Limb (tissue), 2 donors: ENCODE data around the gene DUSP28.

Experiments used
- DNase-seq, 2 donors: peaks; one replicate each; pipeline ENCODE4 v3.0.0-alpha.2; 2016; ENCODE audit errors: extremely low spot score in 2 of 2

The DUSP28 gene

DNA sequence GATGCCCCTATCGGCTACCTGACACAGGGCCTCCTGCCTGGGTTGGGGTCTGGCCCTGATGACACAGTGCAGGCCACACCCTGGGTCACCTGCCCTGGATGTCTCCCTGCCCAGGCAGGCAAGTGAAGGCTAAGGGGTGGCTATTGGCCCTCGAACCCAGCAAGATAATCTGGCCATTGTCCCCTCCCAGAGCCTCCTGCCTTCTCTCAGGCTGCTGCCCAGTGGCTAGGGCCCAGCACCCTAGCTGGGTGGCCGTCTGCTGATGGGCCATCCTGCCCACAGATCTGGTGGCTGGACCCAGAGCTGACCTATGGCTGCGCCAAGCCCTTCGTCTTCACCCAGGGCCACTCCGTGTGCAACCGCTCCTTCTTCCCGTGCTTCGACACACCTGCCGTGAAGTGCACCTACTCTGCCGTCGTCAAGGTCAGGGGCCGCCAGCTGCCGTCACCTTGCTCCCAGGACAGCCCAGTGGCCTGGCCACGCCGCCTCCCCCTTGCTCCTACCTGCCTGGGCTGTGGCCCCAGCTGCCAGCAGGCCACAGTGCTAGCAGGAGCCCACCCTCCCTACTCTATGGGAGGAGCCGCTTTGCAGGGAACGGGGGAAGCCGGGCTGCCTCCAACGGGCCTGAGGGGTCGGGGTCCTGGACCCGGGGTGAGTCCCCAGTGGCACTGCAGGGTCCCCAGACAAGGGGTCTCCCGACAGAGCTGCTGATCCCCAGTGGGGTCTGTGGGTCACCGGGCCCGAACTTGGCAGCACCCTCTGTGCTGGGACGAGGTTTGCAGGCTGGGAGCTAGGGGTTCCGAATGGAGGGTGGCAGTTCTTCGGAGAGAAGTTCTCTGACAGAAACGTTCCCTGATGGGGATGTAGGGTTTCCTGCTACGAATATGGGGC is 12.2 kb downstream of the DUSP28 start:
- DNase-seq = no peak

DNA sequence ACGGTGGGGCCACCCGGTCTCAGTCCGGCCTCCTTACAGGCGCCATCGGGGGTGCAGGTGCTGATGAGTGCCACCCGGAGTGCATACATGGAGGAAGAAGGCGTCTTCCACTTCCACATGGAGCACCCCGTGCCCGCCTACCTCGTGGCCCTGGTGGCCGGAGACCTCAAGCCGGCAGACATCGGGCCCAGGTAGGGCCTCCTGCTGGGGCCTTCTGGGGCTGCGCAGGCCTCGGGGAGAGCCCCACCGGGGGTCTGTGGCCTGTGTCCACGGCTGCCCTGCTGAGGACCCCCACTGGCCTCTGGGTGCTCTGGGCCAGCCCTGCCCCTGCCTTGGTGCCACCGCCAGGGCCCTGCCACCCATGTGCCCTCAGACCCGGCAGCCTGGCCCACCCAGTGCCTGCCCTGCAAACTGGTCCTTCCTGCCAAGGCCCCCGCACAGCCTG is 12.9 kb downstream of the DUSP28 start:
- DNase-seq = no peak

DNA sequence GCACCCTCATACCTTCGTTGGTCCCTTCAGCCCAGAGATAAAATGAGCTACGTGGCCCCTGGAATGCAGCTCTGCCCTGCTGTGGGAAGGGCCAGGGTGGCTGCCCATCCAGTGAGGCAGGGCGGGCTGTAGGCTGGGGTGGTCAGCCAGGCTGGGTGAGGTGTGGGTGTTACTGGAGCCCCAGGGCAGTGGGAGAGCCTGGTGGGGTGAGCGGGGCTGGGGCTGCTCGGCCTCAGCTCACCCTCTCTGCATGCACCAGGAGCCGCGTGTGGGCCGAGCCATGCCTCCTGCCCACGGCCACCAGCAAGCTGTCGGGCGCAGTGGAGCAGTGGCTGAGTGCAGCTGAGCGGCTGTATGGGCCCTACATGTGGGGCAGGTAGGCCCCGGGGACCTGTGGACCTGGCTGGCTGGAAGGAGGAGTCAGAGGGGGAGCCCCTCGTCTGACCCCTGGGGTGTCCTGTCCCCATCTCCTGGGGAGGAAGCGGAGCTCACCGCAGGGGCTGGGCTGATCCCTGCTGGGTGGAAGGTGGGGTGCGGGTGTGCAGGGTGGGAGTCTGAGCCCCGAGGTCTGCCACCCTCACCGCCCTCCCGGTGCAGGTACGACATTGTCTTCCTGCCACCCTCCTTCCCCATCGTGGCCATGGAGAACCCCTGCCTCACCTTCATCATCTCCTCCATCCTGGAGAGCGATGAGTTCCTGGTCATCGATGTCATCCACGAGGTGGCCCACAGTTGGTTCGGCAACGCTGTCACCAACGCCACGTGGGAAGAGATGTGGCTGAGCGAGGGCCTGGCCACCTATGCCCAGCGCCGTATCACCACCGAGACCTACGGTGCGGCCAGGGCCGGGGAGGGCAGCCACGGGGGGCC is 13.6 kb downstream of the DUSP28 start:
- DNase-seq = no peak

DNA sequence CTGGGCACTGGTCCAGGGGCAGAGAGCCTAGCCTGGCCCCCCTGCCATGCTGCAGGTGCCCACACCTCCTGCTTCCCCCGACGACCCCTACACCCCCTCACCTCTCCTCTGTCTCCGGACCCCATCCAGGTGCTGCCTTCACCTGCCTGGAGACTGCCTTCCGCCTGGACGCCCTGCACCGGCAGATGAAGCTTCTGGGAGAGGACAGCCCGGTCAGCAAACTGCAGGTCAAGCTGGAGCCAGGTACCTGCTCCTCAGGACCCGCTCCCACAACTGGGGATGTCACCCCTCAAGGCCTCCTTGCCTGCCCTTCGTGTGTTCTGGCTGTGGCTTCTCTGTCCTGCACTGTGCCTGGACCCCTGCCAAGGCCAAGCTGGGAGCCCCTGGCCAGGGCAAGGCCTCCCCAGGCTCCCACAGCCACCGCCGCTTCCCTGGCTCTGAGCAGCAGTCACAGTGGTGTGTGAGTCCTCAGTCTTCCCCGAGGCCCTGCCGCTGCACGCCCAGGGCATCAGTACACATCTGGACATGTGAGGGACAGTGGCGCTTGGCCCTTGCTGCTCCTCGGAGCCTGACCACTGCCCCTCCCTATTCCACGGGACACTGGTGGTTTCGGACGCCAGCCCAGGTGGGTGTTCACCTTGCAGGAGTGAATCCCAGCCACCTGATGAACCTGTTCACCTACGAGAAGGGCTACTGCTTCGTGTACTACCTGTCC is 14.4 kb downstream of the DUSP28 start:
- DNase-seq = no peak

DNA sequence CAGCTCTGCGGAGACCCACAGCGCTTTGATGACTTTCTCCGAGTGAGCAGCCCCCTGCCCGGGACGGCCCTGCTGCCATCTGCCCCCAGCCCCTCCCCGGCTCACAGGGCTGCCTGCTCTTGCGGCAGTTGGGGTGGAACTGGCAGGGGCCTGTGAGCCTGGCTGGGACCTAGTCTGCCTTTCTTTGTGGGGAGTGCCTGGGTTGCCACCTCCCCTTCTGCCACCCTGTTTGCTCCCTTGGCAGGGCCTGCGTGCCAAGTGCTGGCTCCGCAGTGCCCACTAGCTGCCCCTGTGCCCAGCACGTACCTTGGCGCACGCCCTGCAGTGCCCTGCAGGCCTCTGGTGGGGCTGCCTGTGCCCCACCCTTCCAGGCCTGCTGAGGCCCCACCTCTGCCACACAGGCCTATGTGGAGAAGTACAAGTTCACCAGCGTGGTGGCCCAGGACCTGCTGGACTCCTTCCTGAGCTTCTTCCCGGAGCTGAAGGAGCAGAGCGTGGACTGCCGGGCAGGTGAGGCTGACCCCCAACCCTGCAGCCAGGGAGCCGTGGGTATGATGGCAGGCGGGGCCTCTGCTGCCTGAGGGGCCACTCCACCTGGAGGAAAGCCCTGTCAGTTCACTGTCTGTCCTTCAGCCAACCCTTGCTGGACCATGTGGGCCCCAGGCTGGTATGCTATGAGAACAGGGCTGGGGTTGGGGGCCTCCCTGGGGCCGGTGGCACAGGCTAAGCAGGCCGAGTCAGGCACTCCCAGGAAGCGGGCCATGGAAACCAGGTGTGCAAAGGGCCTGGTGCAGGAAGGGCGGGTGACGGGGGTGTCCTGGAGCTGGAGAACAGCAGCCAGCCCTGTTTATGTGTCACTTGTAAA is 15.2 kb downstream of the DUSP28 start:
- no peak for DNase-seq

DNA sequence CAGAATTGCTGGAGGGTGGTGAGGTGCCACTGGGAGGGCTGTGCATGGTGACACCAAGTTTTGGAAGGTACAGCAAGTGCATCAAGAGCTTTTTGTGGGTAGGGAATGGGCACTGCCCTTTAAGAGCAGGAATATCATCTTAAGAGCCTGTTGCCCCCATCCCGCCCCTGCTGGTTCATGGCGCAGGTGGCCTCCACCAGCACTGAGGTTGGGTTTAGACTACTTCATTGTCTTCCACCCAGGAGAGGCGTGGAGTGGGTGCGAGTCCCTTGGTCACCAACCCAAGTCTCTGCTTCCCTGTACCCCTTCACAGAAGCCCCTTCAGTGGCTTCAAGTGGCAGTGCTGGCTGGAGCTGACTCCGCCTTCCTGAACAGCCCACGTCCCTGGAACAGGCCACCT is 15.9 kb downstream of the DUSP28 start:
- no peak for DNase-seq

DNA sequence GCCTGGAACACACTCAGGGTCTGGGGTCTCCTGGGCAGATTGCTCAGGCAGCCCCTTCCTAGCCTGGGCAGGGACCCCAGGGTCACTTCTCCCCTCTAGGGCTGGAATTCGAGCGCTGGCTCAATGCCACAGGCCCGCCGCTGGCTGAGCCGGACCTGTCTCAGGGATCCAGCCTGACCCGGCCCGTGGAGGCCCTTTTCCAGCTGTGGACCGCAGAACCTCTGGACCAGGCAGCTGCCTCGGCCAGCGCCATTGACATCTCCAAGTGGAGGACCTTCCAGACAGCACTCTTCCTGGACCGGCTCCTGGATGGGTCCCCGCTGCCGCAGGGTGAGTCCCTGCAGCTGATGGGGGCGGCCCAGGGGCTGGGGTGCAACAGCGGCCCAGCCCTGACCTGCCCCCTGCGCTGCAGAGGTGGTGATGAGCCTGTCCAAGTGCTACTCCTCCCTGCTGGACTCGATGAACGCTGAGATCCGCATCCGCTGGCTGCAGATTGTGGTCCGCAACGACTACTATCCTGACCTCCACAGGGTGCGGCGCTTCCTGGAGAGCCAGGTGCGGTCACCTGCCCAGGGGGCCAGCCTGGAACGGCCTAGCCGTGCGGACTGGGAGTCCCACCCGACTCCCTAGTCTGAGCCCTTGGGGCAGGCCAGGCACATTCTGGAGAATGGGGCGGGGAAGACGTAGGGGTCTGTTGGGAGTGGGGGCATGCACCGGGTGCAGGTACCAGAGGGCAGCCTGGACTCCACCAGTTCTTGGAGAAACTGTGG is 16.5 kb downstream of the DUSP28 start:
- DNase-seq = no peak

DNA sequence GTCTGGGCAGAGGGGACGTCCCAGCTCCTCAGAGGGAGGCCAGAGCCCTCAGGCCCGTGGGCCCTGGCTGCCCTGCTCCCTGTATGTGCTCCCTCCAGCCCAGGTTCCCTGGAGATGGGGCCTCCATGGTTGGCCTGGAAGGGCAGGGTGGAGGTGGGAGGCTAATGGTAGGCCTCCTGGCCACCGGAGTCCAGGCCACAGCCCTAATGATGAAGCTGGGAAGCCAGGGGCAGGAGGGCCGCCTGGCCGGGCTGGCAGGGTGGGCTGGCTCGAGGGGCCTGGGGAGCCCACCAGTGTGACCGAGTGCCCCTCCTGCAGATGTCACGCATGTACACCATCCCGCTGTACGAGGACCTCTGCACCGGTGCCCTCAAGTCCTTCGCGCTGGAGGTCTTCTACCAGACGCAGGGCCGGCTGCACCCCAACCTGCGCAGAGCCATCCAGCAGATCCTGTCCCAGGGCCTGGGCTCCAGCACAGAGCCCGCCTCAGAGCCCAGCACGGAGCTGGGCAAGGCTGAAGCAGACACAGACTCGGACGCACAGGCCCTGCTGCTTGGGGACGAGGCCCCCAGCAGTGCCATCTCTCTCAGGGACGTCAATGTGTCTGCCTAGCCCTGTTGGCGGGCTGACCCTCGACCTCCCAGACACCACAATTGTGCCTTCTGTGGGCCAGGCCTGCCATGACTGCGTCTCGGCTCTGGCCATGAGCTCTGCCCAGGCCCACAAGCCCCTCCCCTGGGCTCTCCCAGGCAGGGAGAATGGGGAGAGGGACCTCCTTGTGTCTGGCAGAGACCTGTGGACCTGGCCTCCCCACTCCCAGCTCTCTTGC is 17.3 kb downstream of the DUSP28 start:
- DNase-seq = no peak

DNA sequence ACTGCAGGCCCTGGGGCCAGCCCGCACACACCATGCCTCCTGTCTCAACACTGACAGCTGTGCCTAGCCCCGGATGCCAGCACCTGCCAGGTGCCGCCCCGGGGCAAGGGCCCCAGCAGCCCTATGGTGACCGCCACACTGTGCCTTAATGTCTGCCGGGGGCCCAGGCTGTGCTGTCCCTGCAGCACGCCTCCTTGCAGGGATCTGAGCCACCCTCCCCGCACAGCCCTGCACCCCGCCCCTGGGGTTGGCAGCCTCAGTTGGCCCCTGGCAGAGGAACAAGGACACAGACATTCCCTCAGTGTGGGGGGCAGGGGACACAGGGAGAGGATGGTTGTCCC is 17.9 kb downstream of the DUSP28 start:
- DNase-seq = no peak

DNA sequence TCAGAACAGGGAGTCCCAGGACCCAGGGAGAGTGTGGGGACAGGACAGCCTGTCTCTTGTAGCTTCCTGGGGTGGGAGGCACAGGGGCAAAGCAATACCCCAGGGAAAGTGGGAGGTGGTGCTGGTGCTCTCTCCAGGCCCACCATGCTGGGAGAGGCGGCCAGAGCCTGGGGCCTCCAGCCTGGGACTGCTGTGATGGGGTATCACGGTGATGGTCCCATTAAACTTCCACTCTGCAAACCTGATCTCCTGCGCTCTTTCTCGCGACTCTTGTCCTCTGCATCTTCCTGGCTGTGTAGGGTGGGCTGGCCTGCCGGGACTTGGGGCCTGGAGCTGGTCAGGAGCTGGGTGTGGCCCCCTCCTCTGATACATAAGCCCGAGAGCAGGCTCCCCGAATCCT is 18.3 kb downstream of the DUSP28 start:
- no peak for DNase-seq

DNA sequence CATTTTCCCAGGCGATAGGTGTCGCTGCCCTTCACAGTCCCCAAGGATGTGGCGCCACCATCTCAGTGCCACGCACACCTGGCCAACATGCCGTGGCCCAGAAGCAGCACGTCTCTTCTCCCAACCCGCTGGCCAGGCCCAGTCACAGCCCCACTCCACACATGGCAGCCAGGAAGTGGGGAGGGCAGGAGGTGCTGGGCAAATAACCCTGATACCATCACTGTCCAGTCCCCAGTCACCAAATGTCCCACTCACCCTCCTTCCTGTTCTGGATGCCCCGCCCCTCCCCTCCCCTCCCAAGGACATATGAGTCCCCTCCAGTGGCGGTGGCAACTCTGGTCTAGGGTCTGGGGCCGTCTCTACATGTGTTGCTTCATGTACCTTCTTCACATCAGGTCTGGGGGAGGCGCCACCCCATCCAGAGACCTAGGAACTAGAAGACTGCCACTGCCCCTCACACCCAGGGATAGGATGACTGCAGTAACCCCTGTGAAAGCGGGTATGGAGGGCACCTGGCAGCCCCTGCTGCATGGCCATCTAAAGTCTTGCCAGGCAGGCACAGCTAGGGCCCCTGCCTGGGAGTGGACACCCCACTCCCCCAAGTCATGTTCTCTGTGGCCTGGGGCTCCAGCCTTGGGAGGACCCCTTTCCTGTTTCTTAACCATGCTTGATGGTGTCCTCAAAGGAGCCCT is 19.1 kb downstream of the DUSP28 start:
- no peak for DNase-seq

DNA sequence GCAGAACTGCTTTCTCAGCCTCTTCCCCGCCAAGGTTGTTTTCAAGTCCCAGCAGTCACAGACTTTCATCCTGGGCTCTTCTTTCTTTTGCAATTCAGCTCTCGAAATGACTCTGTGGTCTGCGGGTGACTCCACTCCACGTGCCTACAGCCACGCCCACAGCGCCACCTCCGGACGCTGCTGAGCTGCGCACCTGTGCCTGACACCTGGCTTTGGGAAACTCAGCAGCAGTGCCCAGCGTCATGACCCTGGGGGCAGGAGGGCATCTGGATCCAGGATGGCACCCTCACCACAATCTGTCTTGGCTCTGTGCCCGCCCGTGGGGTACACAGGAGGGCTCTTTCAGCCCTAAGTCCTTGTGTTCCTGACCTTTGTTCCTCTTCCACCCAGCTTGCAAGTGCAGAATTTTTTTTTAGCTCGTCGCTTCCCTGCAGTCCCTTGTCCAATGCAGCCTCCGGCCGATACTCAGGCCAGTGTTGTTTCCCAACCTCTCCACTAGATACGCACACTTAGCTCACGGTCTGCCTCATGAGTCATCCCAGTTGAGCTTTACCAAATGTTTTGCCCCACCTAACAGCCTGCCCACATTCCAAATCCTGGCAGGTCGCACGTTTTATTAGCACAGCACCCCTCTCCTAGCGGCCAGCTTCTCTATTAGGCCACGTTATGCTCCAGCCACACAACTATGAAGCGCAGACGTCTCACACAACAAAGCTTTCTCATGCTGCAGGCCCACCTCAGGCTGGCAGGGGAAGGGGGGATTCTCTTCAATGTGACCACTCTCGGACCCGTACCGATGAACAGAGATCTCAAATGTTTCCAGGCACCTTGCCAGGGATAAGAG is 19.8 kb downstream of the DUSP28 start:
- no peak for DNase-seq

DNA sequence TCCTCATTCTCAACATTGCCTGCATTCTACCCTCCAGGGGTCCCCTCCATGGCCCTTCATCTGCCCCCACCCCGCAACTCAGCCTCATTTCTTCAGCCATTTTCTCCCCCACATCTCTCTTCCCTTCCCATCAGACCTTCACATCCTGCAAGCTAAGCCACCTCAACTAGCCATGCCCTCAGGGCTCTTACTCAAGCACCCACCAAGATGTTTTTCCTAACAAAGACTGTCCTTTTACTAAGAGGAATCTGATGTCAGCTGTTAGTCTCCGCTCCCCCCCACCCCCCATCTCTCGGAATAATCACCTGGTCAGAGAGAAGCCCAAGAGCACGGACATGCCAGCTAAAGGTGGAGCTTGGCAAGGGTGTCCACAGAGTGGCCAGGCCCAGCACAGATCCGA is 21.7 kb downstream of the DUSP28 start:
- no peak for DNase-seq

DNA sequence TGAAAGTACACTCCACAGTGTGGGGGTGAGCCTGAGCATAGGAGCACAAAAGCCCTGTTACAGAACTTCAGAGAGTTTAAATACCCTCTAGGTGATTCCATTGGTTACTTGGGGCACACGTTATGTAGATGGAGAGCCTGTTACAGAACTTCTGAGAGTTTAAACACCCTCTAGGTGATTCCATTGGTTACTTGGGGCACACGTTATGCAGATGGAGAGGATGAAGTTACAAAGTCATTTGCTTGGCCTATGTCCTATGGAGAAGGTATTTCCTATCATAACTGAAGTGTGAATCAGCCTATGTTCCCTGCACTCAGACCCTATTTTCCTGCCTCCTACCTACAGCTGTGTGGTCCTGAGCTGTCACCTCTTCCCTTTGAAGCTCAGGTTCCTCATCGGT is 22.6 kb downstream of the DUSP28 start:
- no peak for DNase-seq

DNA sequence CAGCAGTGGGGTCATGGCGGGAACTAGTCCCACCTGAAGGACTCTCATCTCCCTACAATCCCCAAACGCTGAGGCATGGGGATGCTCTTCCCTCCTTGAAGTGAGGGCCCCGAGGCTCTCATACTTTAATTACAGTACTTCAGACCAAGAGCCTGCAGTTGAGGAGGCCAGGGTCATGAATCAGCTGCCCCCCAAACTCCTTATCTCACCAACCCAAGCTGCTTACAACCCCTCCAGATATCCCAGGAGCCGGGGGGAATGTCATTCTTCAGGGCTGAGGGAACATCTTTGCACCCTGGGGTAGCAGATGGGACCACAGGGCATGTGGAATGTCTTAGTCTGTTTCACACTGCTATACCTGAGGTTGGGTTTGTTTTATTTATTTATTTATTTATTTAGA is 23.6 kb downstream of the DUSP28 start:
- no peak for DNase-seq

DNA sequence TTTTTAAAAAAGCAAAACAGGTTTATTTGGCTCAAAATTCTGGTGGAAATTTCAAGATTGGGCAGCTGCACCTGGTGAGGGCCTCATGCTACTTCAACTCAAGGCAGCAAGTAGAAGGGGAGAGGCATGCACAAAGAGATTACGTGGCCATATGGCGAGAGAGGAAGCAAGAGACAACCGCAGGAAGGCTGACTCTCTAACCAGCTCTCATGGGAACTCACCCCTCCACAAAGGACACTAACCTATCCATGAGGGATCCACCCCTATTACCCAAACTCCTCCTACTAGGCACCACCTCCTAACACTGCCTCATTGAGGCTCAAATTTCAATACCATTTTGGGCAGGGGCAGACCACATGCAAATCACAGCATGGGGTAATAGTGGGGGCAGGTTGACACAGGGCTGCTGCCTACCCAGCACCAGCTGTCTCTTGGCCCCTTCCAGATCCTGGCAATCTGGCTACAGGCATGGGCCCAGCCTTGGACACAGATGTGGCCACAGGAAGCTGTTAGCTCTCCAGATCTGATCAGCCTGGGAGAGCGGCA is 24.4 kb downstream of the DUSP28 start:
- DNase-seq = no peak

DNA sequence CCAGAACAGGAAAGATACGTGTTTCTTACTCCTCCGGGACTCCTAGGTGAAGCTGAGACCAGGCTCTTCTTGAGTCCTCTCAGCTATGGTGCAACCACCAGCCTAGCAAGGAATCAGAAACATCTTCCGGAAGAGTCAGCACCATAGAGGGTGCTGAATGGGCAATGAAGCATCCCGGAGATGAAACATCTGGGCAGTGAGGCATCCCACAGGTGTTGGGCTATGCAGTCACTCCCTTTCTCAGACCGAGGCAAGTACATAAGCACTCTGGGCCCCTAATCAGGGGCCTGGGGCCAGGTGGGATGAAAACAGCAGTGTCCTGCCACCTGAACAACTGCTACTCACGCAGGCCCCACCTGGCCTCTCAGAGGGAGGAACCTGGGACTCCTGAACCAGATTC is 24.9 kb downstream of the DUSP28 start:
- no peak for DNase-seq
